Liver (tissue), 9 donors: Measurements from ENCODE around the gene STAM2. TPM values are rescaled to one million over a fixed set of nuclear protein-coding genes. Genes with fewer than 3 reads are reported as not detected.

ENCODE experiments used
- DNase-seq: peaks from one replicate; pipeline ENCODE4 v3.0.0-alpha.2; 2017; ENCODE audit warnings: low spot score
- H3K27ac ChIP-seq, 2 donors: one replicate each; pipeline ENCODE4 v1.7.0; 2013; ENCODE audit warnings: inconsistent platforms in 2 of 2, low read length in 2 of 2, control low read depth in 1 of 2, low read depth in 1 of 2, mild to moderate bottlenecking in 1 of 2
- H3K27me3 ChIP-seq, 4 donors: one replicate each; pipeline versions ENCODE4 v1.6.1 to v1.7.0; 2013; ENCODE audit warnings: low read length in 3 of 4, inconsistent platforms in 1 of 4, mild to moderate bottlenecking in 1 of 4, moderate library complexity in 1 of 4; ENCODE audit not compliant: control insufficient read depth in 4 of 4, insufficient read depth in 4 of 4
- H3K36me3 ChIP-seq, 4 donors: one replicate each; pipeline versions ENCODE4 v1.6.1 to v1.7.0; 2013; ENCODE audit warnings: low read length in 3 of 4, mild to moderate bottlenecking in 3 of 4, low read depth in 1 of 4, moderate library complexity in 1 of 4; ENCODE audit not compliant: control insufficient read depth in 4 of 4, insufficient read depth in 3 of 4
- H3K4me1 ChIP-seq, 4 donors: one replicate each; pipeline versions ENCODE4 v1.6.1 to v1.7.0; 2013; ENCODE audit warnings: low read length in 3 of 4, mild to moderate bottlenecking in 3 of 4, moderate library complexity in 1 of 4; ENCODE audit not compliant: control insufficient read depth in 4 of 4, insufficient read depth in 4 of 4
- H3K4me3 ChIP-seq, 3 donors: one replicate each; pipeline versions ENCODE4 v1.6.1 to v1.7.0; 2013; ENCODE audit warnings: low read length in 3 of 3, control low read depth in 1 of 3, low read depth in 1 of 3, mild to moderate bottlenecking in 1 of 3
- H3K9ac ChIP-seq, 2 donors: one replicate each; pipeline ENCODE4 v1.7.0; 2013; ENCODE audit warnings: low read length in 2 of 2, mild to moderate bottlenecking in 2 of 2, moderate library complexity in 2 of 2, control low read depth in 1 of 2, low read depth in 1 of 2
- H3K9me3 ChIP-seq, 4 donors: one replicate each; pipeline versions ENCODE4 v1.6.1 to v1.7.0; 2013; ENCODE audit warnings: low read length in 3 of 4; ENCODE audit not compliant: control insufficient read depth in 4 of 4
- EGR1 ChIP-seq, 2 donors: IDR thresholded peaks; 2 replicates each; pipeline ENCODE4 v1.6.1; 2016 to 2018; ENCODE audit warnings: antibody characterized with exemption in 2 of 2, low read depth in 2 of 2
- FOXA1 ChIP-seq: IDR thresholded peaks from 2 replicates; pipeline ENCODE4 v1.6.1; 2016; ENCODE audit warnings: antibody characterized with exemption
- FOXA2 ChIP-seq: IDR thresholded peaks from 2 replicates; pipeline ENCODE4 v1.6.1; 2016; ENCODE audit warnings: antibody characterized with exemption
- GABPA ChIP-seq, 2 donors: IDR thresholded peaks in 1 of 2; conservative IDR thresholded peaks in 1 of 2; 2 replicates each; pipeline ENCODE4 v1.6.1; 2016; ENCODE audit warnings: antibody characterized with exemption in 2 of 2, mild to moderate bottlenecking in 1 of 2, moderate library complexity in 1 of 2
- HNF4G ChIP-seq: IDR thresholded peaks from 2 replicates; pipeline ENCODE4 v1.6.1; 2016; ENCODE audit warnings: antibody characterized with exemption
- JUND ChIP-seq, 2 donors: IDR thresholded peaks; 2 replicates each; pipeline ENCODE4 v1.6.1; 2016; ENCODE audit warnings: antibody characterized with exemption in 2 of 2
- NR2F2 ChIP-seq: IDR thresholded peaks from 2 replicates; pipeline ENCODE4 v1.6.1; 2016; ENCODE audit warnings: antibody characterized with exemption
- RAD21 ChIP-seq, 2 donors: IDR thresholded peaks; 2 replicates each; pipeline ENCODE4 v1.6.1; 2016; ENCODE audit warnings: antibody characterized with exemption in 2 of 2, mild to moderate bottlenecking in 2 of 2
- REST ChIP-seq: IDR thresholded peaks from 2 replicates; pipeline ENCODE4 v1.6.1; 2016; ENCODE audit warnings: antibody characterized with exemption, mild to moderate bottlenecking
- RXRA ChIP-seq, 2 donors: IDR thresholded peaks; 2 replicates each; pipeline ENCODE4 v1.6.1; 2017 to 2018; ENCODE audit warnings: antibody characterized with exemption in 2 of 2, mild to moderate bottlenecking in 1 of 2
- SP1 ChIP-seq: IDR thresholded peaks from 2 replicates; pipeline ENCODE4 v1.6.1; 2018; ENCODE audit warnings: antibody characterized with exemption, mild to moderate bottlenecking
- TAF1 ChIP-seq: conservative IDR thresholded peaks from 2 replicates; pipeline ENCODE4 v1.6.1; 2016; ENCODE audit warnings: antibody characterized with exemption, mild to moderate bottlenecking
- YY1 ChIP-seq: IDR thresholded peaks from 2 replicates; pipeline ENCODE4 v1.6.1; 2016; ENCODE audit warnings: antibody characterized with exemption, mild to moderate bottlenecking
- ZBTB33 ChIP-seq: IDR thresholded peaks from 2 replicates; pipeline ENCODE4 v1.6.1; 2016; ENCODE audit warnings: antibody characterized with exemption
- WGBS: extraction: QIAGEN DNeasy Blood & Tissue Kit; methylation state at CpG from one replicate; pipeline ENCODE4 v1.1.7; 2013; 5-methylcytosine and 5-hydroxymethylcytosine counted together
- polyA plus RNA-seq, 2 donors: library from polyadenylated mRNA; stranded (reverse) in 1 of 2; unstranded in 1 of 2; fragments of 200-250 nt in 1 of 2; fragments of >200 nt in 1 of 2; fragmentation: Nextera tagmentation in 1 of 2; extraction: Ambion mirVana in 1 of 2; gene quantifications; one replicate each; pipeline versions ENCODE4 v1.2.1 to v1.2.3, GENCODE V29; 2013 to 2015
- total RNA-seq, 2 donors: library from RNA; depleted of rRNA; stranded (reverse); fragments of >200 nt; gene quantifications; one replicate each; pipeline ENCODE4 v1.2.3, GENCODE V29; 2014
- TF ChIP-seq, protein P1 (sequence below): IDR thresholded peaks from 2 replicates; pipeline ENCODE4 v1.6.1; 2016; ENCODE audit warnings: antibody characterized with exemption
- TF ChIP-seq, protein P2 (sequence below): IDR thresholded peaks from 2 replicates; pipeline ENCODE4 v1.6.1; 2016; ENCODE audit warnings: antibody characterized with exemption
- TF ChIP-seq, protein P3 (sequence below): fragments of 150-350 bp; IDR thresholded peaks from 2 replicates; pipeline ENCODE4 v1.5.1; 2017; ENCODE audit warnings: improper control_type of control experiment, low read depth, low read length; ENCODE audit not compliant: missing input control
- donor health status: healthy.
- donor health status: healthy.
- donor health status: healthy.
- donor health status: healthy.
- donor health status: healthy.

STAM2 gene
- total and polyA plus RNA-seq, 4 donors = 4.0 to 18.0 (median 7.2) TPM

DNA sequence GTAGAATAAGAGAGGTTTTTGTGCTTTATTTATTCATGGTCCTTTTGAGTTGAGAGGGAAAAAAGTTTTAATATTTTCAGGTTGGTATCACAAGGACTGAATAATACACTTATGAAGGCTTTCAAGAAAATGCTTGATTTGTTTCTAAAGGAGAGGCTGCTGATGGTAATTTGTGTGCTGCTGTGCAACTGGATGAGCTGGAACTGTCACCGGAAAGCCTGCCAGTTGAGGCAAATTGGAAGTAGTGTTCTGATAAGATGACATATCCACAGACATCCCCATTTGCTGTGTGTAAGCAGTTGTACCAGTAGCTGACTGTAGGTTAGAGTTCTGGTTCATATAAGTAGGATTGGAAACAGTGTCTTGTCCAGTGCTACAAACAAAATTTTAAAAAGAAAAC, 55.1 kb downstream of the STAM2 start:
- WGBS = 88% methylated on average over 1 of the region's 1 CpG
- peaks cover 4 to 30% (median 8%) of the 10 kb centered on the region in 4 donors for H3K36me3 ChIP-seq

DNA sequence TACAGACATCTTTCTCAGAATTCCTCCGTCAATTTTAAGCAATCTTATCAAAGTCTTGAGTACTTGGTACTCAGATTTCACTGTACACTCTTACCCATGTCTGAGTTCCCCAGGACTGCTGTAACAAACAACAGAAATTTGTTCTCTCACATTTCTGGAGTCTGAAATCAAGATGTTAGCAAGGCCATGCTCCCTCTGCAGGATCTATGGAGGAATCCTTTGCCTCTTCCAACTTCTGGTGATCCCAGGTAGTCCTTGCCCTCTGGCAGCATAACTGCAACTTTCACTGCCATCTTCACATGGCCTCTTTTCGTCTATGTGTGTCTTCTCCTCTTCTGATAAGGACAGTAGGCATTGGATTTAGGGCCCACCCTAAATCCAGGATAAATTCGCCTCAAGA, 59.6 kb downstream of the STAM2 start:
- H3K27me3 ChIP-seq = no peaks in the 10 kb centered on the region
- H3K9me3 ChIP-seq = no peaks in the 10 kb centered on the region
- no peak for DNase-seq
- H3K9ac ChIP-seq = no peak overlapping the region
- H3K4me1 ChIP-seq = no peaks in the 10 kb centered on the region
- H3K4me3 ChIP-seq = no peak overlapping the region
- H3K36me3 ChIP-seq = peaks cover 0 to 12% (median 2%) of the 10 kb centered on the region in 4 donors
- no peak overlapping the region for H3K27ac ChIP-seq
- TF ChIP-seq, protein P1, sequence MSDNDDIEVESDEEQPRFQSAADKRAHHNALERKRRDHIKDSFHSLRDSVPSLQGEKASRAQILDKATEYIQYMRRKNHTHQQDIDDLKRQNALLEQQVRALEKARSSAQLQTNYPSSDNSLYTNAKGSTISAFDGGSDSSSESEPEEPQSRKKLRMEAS = no peak
- no peak for TF ChIP-seq FOXA1
- no peak for TF ChIP-seq FOXA2
- no peak for TF ChIP-seq REST
- 95% methylated on average over 3 of the region's 3 CpGs for WGBS

More for the DNA sequence above, 55.1 kb downstream of the STAM2 start:
- no peak for DNase-seq
- Histone ChIP-seq H3K4me1 (no peaks in the 10 kb centered on the region), H3K4me3 (no peak overlapping the region), H3K9ac (no peak overlapping the region), H3K27ac (no peak overlapping the region), H3K9me3 (no peaks in the 10 kb centered on the region), H3K27me3 (no peaks in the 10 kb centered on the region)
- TF ChIP-seq SP1 (no peak), HNF4G (no peak), JUND (IDR thresholded peaks at IDR 0.05) (no peak), YY1 (no peak), TAF1 (no peak), RXRA (IDR thresholded peaks at IDR 0.05) (no peak)
- TF ChIP-seq, protein P1 = no peak

- Histone ChIP-seq H3K27me3 (no peaks in the 10 kb centered on the region), H3K27ac (no peak overlapping the region), H3K4me3 (no peak overlapping the region), H3K9me3 (no peaks in the 10 kb centered on the region), H3K4me1 (no peaks in the 10 kb centered on the region), H3K36me3 (peaks cover 0 to 2% (median under 1%) of the 10 kb centered on the region in 4 donors), H3K9ac (no peak overlapping the region)
- WGBS = 94% methylated on average over 3 of the region's 3 CpGs
- DNase-seq = no peak
- no peak for TF ChIP-seq HNF4G
- no peak for TF ChIP-seq RXRA (IDR thresholded peaks at IDR 0.05)
- TF ChIP-seq, protein P2, sequence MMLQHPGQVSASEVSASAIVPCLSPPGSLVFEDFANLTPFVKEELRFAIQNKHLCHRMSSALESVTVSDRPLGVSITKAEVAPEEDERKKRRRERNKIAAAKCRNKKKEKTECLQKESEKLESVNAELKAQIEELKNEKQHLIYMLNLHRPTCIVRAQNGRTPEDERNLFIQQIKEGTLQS = no peak
- no peak for TF ChIP-seq EGR1 (IDR thresholded peaks at IDR 0.05; ENCODE audit: low read depth in 2 of 2)
- TF ChIP-seq YY1 = no peak
- TF ChIP-seq TAF1 = no peak
- no peak for TF ChIP-seq NR2F2
- no peak for TF ChIP-seq JUND (IDR thresholded peaks at IDR 0.05)
- no peak for TF ChIP-seq RAD21 (IDR thresholded peaks at IDR 0.05)
- TF ChIP-seq FOXA1 = no peak
- no peak for TF ChIP-seq ZBTB33
- no peak for TF ChIP-seq GABPA (IDR thresholded peaks at IDR 0.05 in 1 of 2, conservative IDR thresholded peaks at IDR 0.05 in 1 of 2)
- TF ChIP-seq, protein P1 = no peak
- TF ChIP-seq SP1 = no peak
- TF ChIP-seq, protein P3, sequence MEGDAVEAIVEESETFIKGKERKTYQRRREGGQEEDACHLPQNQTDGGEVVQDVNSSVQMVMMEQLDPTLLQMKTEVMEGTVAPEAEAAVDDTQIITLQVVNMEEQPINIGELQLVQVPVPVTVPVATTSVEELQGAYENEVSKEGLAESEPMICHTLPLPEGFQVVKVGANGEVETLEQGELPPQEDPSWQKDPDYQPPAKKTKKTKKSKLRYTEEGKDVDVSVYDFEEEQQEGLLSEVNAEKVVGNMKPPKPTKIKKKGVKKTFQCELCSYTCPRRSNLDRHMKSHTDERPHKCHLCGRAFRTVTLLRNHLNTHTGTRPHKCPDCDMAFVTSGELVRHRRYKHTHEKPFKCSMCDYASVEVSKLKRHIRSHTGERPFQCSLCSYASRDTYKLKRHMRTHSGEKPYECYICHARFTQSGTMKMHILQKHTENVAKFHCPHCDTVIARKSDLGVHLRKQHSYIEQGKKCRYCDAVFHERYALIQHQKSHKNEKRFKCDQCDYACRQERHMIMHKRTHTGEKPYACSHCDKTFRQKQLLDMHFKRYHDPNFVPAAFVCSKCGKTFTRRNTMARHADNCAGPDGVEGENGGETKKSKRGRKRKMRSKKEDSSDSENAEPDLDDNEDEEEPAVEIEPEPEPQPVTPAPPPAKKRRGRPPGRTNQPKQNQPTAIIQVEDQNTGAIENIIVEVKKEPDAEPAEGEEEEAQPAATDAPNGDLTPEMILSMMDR = no peak
Measured at GRCh38 chr2:152114366-152114765, 61.2 kb downstream of the STAM2 start.
